ENCODE results near the gene TRMT2A.

The TRMT2A gene

GRCh38 chr22:20116951-20117632, at the start of gene TRMT2A (continued):
- no peak for TF ChIP-seq ZNF777 (tag by site-specific recombination; IDR thresholded peaks at IDR 0.05; ENCODE audit: borderline replicate concordance)
- no peak for TF ChIP-seq ZNF416 (tag by site-specific recombination; IDR thresholded peaks at IDR 0.05)
- peak; percentile 100 for TF ChIP-seq KLF17 (tag by site-specific recombination; IDR thresholded peaks at IDR 0.05)
- TF ChIP-seq PRDM1 (tag by site-specific recombination; IDR thresholded peaks at IDR 0.05), result no peak; the same call in 1 of the 2 replicates
- TF ChIP-seq OVOL3 (tag by site-specific recombination; IDR thresholded peaks at IDR 0.05), result peak; percentile 58; the same call in 1 of the 2 replicates
- peak; percentile 68 for TF ChIP-seq CTCF (tag by site-specific recombination; IDR thresholded peaks at IDR 0.05)
- TF ChIP-seq ZNF37A (tag by site-specific recombination; IDR thresholded peaks at IDR 0.05), result no peak
- TF ChIP-seq ZNF76 (tag by site-specific recombination; IDR thresholded peaks at IDR 0.05; ENCODE audit: borderline replicate concordance, low read depth), result peak; percentile 96
- no peak for TF ChIP-seq ZSCAN4 (tag by site-specific recombination; IDR thresholded peaks at IDR 0.05)
- TF ChIP-seq IKZF3 (tag by site-specific recombination; IDR thresholded peaks at IDR 0.05), result peak; percentile 90
- TF ChIP-seq ZBTB7A (tag by site-specific recombination; IDR thresholded peaks at IDR 0.05; ENCODE audit: low read depth), result peak; percentile 90; the same call in 1 of the 2 replicates
- 0 out of 2 replicates have a peak, but pooled peaks have one; percentile 46 for TF ChIP-seq ZNF18 (tag by site-specific recombination; IDR thresholded peaks at IDR 0.05)
- TF ChIP-seq PATZ1 (tag by site-specific recombination; IDR thresholded peaks at IDR 0.05), result peak; percentile 78
- TF ChIP-seq HOXC10 (CRISPR knock-in tag; IDR thresholded peaks at IDR 0.05), result peak; percentile 90; the same call in 1 of the 2 replicates
- peak; percentile 59; the same call in 1 of the 2 replicates for TF ChIP-seq ZBTB20 (tag by site-specific recombination; IDR thresholded peaks at IDR 0.05)
- TF ChIP-seq ZNF600 (tag by site-specific recombination; IDR thresholded peaks at IDR 0.05), result no peak
- TF ChIP-seq ZBTB6 (tag by site-specific recombination; IDR thresholded peaks at IDR 0.05), result peak; percentile 81; the same call in 1 of the 2 replicates
- TF ChIP-seq KLF10 (tag by site-specific recombination; IDR thresholded peaks at IDR 0.05), result peak; percentile 84
- no peak; the same call in 1 of the 2 replicates for TF ChIP-seq ZNF146 (tag by site-specific recombination; IDR thresholded peaks at IDR 0.05)
- TF ChIP-seq SALL2 (tag by site-specific recombination; IDR thresholded peaks at IDR 0.05; ENCODE audit: borderline replicate concordance), result peak; percentile 29; the same call in 1 of the 2 replicates
- 0 out of 2 replicates have a peak, but pooled peaks have one; percentile 53 for TF ChIP-seq ZNF658 (tag by site-specific recombination; IDR thresholded peaks at IDR 0.05)
- peak; percentile 46 for TF ChIP-seq GLIS1 (tag by site-specific recombination; IDR thresholded peaks at IDR 0.05)
- TF ChIP-seq ZFHX2 (tag by site-specific recombination; conservative IDR thresholded peaks at IDR 0.05), result peak; percentile 56; the same call in 1 of the 2 replicates
- no peak for TF ChIP-seq AEBP2 (tag by site-specific recombination; IDR thresholded peaks at IDR 0.05; ENCODE audit: borderline replicate concordance)
- TF ChIP-seq ZNF174 (tag by site-specific recombination; IDR thresholded peaks at IDR 0.05), result no peak
- TF ChIP-seq ZNF792 (tag by site-specific recombination; IDR thresholded peaks at IDR 0.05), result no peak

Measured in HEK293 (cell line).